Stimulated activated CD4-positive, alpha-beta T cell treated with anti-CD3 and anti-CD28 coated beads, Interleukin-15, amount 100 ng/mL, for 1 hour (primary cell): Measurements from ENCODE around the gene ADAMTSL2.

Experiments
- DNase-seq, 2 donors: peaks; one replicate each; pipeline ENCODE4 v3.0.0-alpha.2; 2020; ENCODE audit warnings: low read depth in 1 of 2, low spot score in 1 of 2

ADAMTSL2 gene

DNA sequence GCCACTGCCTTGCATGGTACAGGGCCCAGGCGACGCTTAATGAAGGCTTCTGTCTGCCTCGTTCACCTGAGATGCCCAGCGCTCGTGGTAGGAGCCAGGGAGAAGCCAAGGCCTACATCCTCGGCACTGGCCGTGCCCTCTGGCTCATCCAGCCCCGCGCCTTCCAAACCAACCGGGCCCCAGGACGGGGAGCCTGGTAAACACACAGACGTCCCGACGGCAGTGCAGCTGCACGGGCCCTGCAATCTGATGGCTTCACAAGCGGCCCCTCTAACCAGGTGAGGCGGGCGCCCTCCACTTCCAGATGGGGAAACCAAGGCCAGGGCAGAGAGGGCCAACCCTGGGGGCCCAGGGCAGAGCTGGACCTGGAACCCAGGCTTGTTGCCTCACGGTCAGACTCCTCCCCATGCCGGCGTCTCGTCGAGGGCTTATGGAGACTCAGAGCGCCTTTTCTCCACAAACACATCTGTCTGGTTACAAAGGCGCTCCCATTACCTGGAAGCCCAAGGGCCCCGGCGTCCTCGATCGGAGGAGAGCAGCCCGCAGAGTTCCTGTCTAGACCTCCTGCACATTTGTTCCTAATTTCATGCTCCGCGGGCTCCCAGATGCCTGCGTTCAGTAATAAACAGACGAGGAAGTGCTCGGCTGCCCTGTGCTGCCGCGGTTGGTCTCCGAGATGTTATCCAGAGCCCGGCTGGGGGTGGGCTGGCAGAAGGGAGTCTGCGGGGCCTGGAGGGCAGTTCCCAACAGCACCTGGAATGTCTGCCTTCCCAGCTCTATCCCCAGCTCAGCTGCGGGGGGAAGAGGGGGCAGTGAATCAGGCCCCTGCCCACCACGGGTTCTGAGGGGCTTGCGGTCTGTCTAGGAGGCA, 51.2 kb downstream of the ADAMTSL2 start:
- DNase-seq = no peak

GRCh38 chr9:133587051-133587450, 52.5 kb downstream of the ADAMTSL2 start:
- DNase-seq = no peak

DNA sequence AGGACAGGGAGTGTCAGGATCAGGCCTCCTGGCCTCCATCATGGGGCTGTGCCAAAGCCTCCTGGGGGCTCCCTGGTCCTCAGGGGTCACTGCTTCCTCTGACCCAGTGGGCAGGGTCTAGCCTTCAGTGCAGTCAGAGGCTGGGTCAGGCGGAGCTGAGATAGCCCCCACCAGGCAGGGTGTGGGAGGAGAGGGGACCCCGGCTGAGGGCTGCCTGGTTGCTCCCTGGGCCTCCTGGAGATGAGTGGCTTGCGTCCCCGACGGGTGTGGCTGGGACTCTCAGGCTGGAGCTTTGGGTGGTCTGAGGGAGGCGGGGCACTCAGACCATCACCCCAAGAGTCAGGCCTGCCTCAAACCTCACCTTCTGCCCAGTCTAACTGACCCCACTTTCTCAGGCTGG, 53.0 kb downstream of the ADAMTSL2 start:
- DNase-seq = no peak

GRCh38 chr9:133589454-133590227, 55.1 kb downstream of the ADAMTSL2 start:
- peak in 1 of 2 donors; percentile 30 for DNase-seq

DNA sequence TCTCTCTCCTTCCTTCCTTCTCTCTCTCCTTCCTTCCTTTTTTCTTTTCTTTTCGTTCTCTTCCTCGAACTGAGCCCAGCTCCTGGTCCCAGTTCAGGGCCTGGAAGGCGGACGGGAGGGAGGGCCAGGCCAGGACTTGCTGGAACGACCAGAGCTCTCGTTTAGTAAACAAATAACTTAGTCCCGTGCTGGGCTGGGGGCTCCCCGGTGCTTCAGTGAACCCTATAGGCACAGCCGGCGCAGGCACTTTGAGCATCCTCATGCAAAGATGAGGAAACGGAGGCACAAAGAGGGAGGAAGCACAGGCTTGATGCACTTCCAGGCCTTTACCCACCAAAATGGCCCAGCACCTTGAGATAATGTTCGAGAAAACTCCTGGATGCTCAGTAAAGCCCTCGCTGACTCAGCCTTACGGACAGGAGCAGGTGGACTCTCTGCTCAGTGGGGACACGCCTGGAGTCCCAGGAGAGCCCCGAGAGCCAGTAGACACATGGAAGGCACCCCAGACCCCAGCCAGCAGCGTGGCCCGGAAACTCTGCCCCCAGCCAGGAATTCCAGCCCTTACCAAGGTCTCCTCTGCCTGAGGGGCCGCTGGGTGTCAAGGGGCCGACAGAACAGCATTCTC, 55.8 kb downstream of the ADAMTSL2 start:
- DNase-seq = no peak

DNA sequence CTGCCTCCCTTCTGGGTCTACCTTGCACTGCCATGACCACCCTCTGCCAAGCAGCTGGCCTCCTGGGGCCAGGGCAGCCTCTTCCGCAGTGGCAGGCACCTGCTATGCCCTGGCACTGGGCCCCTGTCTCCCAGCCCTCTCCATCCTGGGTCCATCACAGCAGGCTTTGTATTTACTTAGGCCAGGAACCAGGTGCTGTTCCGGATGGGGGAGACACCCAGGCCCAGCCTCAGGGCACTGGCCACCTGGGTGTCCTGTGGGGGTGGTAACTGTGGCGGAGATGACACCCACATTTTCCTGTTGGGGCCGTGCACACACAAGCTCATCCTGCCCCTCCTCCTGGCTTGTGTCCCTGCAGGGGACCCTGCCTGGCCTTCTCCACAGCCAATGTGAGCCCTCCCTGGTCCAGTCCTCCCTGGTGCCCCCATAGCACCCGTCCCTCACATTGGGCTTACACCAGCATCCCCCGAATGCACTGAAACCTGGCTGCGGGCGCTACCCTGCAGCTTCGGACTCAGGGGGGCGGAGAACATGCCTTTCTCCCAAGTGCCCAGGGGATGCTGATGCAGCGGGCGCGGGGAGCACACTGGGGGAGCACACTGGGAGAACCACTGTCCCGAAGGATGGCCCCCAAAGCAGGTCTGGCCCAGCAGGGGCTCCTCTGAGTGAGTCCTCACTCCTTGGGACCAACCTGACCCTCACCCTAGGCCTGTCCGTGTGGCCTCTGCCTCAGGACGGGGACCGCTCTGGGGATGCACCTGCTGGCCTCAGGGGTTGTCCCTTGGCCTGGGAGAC, 56.8 kb downstream of the ADAMTSL2 start:
- no peak for DNase-seq

GRCh38 chr9:133591985-133592384, 57.5 kb downstream of the ADAMTSL2 start:
- DNase-seq = no peak

GRCh38 chr9:133592731-133593409, 58.4 kb downstream of the ADAMTSL2 start:
- DNase-seq = no peak

GRCh38 chr9:133593587-133594253, 59.2 kb downstream of the ADAMTSL2 start:
- DNase-seq = no peak

DNA sequence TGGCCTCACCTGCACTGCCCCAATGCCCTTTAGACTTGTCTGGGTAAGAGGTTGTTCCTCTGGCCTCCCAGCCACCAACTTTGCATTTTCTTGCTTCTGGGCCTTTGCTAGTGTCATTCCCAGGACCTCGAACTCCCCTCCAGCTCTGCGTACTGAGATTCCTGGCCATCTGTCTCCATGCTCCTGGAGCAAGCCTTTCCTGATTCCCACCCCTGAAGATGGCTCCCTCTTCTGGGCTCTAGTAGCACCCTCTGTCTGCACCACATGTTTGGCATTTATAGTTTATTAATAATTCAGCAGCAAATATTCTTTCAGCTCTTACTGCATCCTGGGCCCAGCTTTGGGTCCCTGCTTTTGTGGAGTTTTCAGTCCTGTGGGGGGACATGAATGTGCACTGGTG, 59.8 kb downstream of the ADAMTSL2 start:
- no peak for DNase-seq

- DNase-seq = no peak
Measured at GRCh38 chr9:133595910-133596309, 61.4 kb downstream of the ADAMTSL2 start.

GRCh38 chr9:133597316-133597957, 62.9 kb downstream of the ADAMTSL2 start:
- no peak for DNase-seq

- no peak for DNase-seq
Measured at GRCh38 chr9:133598978-133599377, 64.5 kb downstream of the ADAMTSL2 start.

DNA sequence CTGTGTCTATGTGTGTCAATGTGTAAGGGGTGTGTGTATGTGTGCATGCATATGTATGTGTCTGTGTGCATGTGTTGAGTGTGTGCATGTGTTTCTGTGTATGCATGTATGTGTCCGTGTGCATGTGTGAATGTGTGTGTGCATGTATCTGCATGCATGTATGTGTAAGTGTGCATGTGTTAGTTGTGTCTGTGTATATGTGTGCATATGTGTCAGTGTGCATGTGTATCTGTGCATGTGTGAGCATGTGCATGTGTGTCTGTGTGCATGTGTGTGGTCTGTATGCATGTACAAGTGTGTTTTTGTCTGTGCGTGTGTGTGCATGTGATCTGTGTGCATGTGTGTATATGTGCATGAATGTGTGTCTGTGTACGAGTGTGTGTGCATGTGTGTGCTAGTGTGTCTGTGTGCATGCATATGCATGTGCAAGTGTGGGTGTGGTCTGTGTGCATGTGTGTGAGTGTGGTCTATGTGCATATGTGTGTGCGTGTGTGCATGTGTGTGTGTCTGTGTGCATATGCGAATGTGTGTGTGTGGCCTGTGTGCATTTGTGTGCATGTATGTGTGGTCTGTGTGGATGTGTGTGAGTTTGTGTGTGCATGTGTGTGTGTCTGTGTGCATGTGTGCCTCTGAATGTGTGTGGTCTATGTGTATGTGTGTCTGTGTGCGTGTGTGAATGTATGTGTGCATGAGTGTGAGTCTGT, 65.1 kb downstream of the ADAMTSL2 start:
- DNase-seq = no peak

DNA sequence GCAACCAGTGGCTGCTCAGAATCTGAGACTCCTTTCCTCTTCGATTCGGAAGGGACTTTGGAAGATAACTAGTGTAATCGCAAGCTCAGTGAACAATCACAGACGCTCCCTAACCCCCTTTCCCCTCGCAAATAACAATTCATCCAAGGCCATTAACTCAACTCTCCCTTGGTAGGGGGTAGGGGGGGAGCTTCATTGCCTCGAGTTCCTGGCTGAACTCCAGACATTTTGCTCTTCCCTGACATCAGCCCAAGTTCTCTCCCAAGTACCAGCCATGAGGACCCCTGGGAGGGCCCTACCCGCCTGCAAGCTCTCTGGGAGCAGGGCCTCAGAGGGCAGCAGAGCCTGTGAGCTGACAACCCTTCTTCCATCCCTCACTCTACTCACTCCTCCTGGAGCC, 66.2 kb downstream of the ADAMTSL2 start:
- DNase-seq = no peak

- DNase-seq = no peak
Measured at GRCh38 chr9:133601746-133602145, 67.2 kb downstream of the ADAMTSL2 start.

DNA sequence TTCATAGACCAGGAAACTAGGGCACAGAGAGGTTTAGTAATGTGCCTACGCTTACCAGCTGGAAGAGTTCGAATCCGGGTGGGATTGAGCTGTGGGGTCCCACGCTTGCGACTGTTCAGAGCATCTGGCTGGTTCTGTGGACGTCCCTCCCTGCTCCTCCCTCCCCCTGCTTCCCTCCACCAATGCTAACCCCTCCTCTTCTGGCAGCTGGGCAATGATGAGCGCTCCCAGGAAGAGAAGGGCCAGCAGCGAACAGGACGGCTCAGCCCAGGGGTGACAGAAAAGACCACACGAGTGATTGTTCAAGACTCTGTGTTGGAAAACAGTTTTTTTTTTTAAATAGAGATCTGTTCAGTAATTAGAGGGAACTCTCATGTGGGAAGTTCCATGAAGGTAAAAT, 67.8 kb downstream of the ADAMTSL2 start:
- no peak for DNase-seq

DNA sequence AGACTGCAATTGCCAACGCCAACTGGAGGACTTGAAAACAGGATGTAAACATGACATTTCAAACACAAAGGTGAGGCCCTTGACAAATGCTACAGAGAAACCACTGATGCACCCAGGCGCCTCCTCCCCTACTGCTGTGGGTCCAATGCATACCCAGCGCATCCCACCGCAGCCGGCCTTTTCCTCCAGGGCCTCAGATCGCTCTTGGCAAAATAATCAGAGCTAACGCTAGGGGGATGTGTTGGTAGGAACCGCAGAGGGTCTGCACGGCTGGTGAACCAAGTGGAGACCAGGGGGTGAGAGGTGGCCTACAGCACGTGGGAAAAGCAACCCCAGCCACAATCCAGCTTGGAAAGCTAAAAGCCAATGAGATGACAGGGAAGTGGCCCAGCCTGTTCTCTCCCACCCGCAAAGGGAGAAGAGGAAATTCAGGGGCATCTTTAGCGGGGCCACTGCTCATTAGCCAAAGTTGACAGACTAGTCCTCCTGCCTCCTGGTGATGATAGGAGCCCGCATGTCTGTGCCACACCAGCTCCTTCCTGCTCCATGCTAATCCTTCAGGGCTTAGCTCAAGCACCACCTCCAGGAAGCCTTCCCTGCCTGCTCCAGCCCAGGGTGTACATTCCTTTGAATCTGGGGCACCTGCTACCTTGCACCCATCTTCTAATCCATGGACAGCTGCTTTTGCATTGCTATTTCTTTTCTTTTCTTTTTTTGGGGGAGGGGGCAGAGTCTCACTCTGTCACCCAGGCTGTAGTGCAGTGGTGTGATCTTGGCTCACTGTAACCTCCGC, 68.8 kb downstream of the ADAMTSL2 start:
- DNase-seq = no peak
